Measurements from ENCODE around the gene NRXN3. TPM values are rescaled to one million over a fixed set of nuclear protein-coding genes. Genes with fewer than 3 reads are reported as not detected.
A peak's percentile ranks its signal among the peaks of the same experiment; 100 is the strongest.

The NRXN3 gene
- total RNA-seq, 2 experiments from 2014 or later, result not detected

DNA sequence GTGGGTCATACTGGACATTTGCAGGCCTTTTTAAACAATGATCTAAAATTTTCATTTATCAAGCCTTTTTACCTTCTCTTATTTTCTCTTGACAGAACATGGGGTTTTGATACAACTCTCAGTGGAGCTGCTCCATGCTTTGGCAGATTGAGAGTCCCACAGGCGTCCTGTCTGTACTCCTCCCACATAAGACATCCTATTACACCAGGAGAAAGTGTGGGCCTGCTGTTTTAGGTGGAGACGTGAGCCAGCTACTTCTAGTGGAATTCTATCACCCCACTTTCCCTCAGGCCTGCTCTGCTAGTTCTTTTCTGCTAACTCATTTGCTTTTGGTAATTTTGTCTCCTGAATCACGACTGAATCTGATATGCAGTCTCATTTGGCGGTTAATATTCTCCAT lies 33.5 kb upstream of the NRXN3 start:
- H3K9me2 ChIP-seq (ENCODE audit: insufficient read depth, low read length), result no peaks in the 10 kb centered on the region
- intact Hi-C loops (cut with micrococcal nuclease; ENCODE audit: unreplicated experiment), result no loop called here
- BruUV-seq (replicated peaks), result no TSS peak
- no peaks in the 10 kb centered on the region for H3K36me3 ChIP-seq (ENCODE audit: insufficient read depth, low read length)
- no peaks in the 10 kb centered on the region for H3K79me2 ChIP-seq (ENCODE audit: insufficient read depth, low read depth, low read length)
- no peak overlapping the region for H3K27ac ChIP-seq (ENCODE audit: low read depth, low read length, poor library complexity, severe bottlenecking)
- ChIA-PET POLR2A (no interaction called here), CTCF (ENCODE audit: unreplicated experiment) (no interaction called here)
- no peaks in the 10 kb centered on the region for H3K4me1 ChIP-seq (ENCODE audit: insufficient read depth, low read length, poor library complexity, severe bottlenecking)
- no peak overlapping the region for H3K4me2 ChIP-seq (ENCODE audit: low read length)
- DNase-seq (ENCODE audit: low spot score), result no peak
- no peak overlapping the region for H3K4me3 ChIP-seq (ENCODE audit: low read depth, low read length, poor library complexity, severe bottlenecking)
- H4K20me1 ChIP-seq (ENCODE audit: insufficient read depth, low read length), result no peaks in the 10 kb centered on the region
- no peaks in the 10 kb centered on the region for H3K9me3 ChIP-seq (ENCODE audit: low read length)
- no peak overlapping the region for H2AFZ ChIP-seq (ENCODE audit: low read length)
- TF ChIP-seq EZH2phosphoT487 (IDR thresholded peaks at IDR 0.05; ENCODE audit: borderline replicate concordance, low read depth, low read length) (no peak), CTCF (conservative IDR thresholded peaks at IDR 0.05; ENCODE audit: low read length) (no peak)

- no peak for DNase-seq (ENCODE audit: low spot score)
- no TSS peak for BruUV-seq (replicated peaks)
- Histone ChIP-seq H4K20me1 (ENCODE audit: insufficient read depth, low read length) (no peaks in the 10 kb centered on the region), H3K27ac (ENCODE audit: low read depth, low read length, poor library complexity, severe bottlenecking) (no peak overlapping the region), H2AFZ (ENCODE audit: low read length) (no peak overlapping the region), H3K4me3 (ENCODE audit: low read depth, low read length, poor library complexity, severe bottlenecking) (no peak overlapping the region), H3K9me2 (ENCODE audit: insufficient read depth, low read length) (no peaks in the 10 kb centered on the region), H3K4me2 (ENCODE audit: low read length) (no peak overlapping the region), H3K9me3 (ENCODE audit: low read length) (no peaks in the 10 kb centered on the region), H3K79me2 (ENCODE audit: insufficient read depth, low read depth, low read length) (no peaks in the 10 kb centered on the region), H3K4me1 (ENCODE audit: insufficient read depth, low read length, poor library complexity, severe bottlenecking) (no peaks in the 10 kb centered on the region), H3K36me3 (ENCODE audit: insufficient read depth, low read length) (no peaks in the 10 kb centered on the region)
- ChIA-PET POLR2A (no interaction called here), CTCF (ENCODE audit: unreplicated experiment) (no interaction called here)
- 0 out of 2 replicates have a peak, but pooled peaks have one; percentile 20 for TF ChIP-seq CTCF (conservative IDR thresholded peaks at IDR 0.05; ENCODE audit: low read length)
- TF ChIP-seq EZH2phosphoT487 (IDR thresholded peaks at IDR 0.05; ENCODE audit: borderline replicate concordance, low read depth, low read length), result no peak
- intact Hi-C loops (cut with micrococcal nuclease; ENCODE audit: unreplicated experiment), result no loop called here
These were observed 28.6 kb upstream of the NRXN3 start for GRCh38 chr14:78141590-78141989.

- BruUV-seq (replicated peaks), result no TSS peak
- intact Hi-C loops (cut with micrococcal nuclease; ENCODE audit: unreplicated experiment), result no loop called here
- H3K9me2 ChIP-seq (ENCODE audit: insufficient read depth, low read length), result no peaks in the 10 kb centered on the region
These were observed 27.2 kb upstream of the NRXN3 start for GRCh38 chr14:78142998-78143397.

More at GRCh38 chr14:78142998-78143397, 27.2 kb upstream of the NRXN3 start:
- H3K4me1 ChIP-seq (ENCODE audit: insufficient read depth, low read length, poor library complexity, severe bottlenecking), result no peaks in the 10 kb centered on the region
- H4K20me1 ChIP-seq (ENCODE audit: insufficient read depth, low read length), result no peaks in the 10 kb centered on the region
- no peaks in the 10 kb centered on the region for H3K79me2 ChIP-seq (ENCODE audit: insufficient read depth, low read depth, low read length)
- ChIA-PET POLR2A (no interaction called here), CTCF (ENCODE audit: unreplicated experiment) (no interaction called here)
- TF ChIP-seq CTCF (conservative IDR thresholded peaks at IDR 0.05; ENCODE audit: low read length) (no peak), EZH2phosphoT487 (IDR thresholded peaks at IDR 0.05; ENCODE audit: borderline replicate concordance, low read depth, low read length) (no peak)
- no peak overlapping the region for H3K4me2 ChIP-seq (ENCODE audit: low read length)
- H3K36me3 ChIP-seq (ENCODE audit: insufficient read depth, low read length), result no peaks in the 10 kb centered on the region
- H3K27ac ChIP-seq (ENCODE audit: low read depth, low read length, poor library complexity, severe bottlenecking), result no peak overlapping the region
- H3K4me3 ChIP-seq (ENCODE audit: low read depth, low read length, poor library complexity, severe bottlenecking), result no peak overlapping the region
- no peaks in the 10 kb centered on the region for H3K9me3 ChIP-seq (ENCODE audit: low read length)
- H2AFZ ChIP-seq (ENCODE audit: low read length), result no peak overlapping the region
- DNase-seq (ENCODE audit: low spot score), result no peak
